Limb (tissue), 2 donors: ENCODE data around the gene ADAP1.
"Not testable (repeated sequence)": the region's sequence is repeated elsewhere in the genome, so short reads cannot be mapped to it uniquely, and the experiment has no call there.

ENCODE experiments used
- DNase-seq, 2 donors: peaks; one replicate each; pipeline ENCODE4 v3.0.0-alpha.2; 2016; ENCODE audit errors: extremely low spot score in 2 of 2

The ADAP1 gene

DNA sequence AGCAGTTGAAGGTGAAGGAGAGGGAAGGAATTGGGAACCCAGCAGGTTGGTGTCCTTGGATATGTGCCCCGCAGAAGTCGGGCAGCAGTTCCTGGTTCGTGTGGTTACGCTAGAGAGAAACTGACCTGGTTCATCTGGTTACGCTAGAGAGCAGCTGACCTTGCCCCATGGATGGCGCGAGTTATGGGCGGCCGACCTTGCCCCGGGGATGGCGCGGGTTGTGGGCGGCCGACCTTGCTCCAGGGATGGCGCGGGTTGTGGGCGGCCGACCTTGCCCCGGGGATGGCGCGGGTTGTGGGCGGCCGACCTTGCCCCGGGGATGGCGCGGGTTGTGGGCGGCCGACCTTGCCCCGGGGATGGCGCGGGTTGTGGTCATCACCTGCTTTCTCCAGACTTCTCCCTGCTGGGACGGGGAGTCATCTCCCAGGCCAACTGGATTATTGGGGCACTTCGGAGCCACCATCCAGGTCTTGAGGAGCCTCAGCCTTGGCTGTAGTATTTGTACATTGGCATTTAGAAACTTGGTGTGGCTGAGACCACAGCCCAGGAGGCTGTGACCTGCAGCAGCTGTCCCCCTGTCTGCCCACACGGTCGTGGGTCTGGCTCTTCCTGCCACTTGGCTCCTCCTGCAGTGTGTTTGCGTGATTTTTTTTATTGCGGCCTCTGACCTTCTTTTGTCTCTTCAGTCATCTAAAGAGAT lies 72.0 kb downstream of the ADAP1 start:
- DNase-seq, result no peak

DNA sequence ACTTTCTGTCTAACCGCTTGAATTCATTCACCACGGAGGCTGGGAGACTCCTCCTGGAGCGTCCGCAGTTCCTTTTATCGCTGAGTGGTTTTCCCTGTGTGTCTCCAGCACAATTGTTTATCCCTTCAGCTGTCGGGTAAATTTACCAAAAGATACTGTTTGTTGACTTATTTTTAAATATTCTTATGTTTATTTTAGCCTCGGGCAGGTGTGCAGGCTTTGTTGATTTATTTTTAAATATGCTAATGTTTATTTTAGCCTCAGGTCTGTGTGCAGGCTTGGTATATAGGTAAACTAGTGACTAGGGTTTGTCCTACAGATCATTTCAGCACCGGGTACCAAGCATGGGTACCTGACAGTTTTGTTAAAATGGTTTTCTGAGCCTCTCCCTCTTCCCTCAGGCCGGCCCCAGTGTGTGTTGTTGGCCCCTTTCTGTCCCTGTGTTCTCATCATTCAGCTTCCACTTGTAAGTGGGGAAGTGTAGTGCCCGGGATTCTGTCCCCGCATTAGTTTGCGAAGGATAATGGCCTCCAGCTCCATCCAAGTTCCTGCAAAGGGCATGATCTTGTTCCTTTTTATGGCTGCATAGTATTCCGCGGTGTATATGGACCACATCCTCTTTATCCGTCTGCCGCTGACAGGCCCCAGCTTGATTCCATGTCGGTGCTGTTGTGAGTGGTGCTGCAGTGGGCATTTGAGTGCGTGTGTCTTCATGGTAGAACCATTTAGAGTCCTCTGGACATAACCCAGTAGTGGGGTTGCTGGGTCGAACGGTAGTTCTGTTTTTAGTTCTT lies 72.8 kb downstream of the ADAP1 start:
- no peak for DNase-seq

DNA sequence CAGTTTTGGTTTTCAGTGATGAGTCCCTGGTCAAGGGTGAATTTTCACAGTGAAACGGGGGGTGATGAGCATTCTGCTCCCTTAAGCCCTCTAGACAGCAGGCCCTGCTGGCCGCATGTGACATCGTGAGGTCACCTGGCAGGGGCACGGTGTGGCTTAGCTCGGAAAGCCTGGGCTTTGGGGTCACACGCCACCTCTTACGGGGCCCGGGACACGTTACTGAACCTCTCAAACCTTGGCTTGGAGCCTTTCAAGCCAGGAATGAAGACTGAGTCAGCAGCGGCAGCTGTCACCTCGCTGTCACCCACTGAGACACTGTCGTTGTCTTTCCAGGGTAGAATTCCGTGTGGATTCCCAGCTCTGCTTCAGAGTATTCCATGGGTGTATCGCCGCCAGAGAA lies 74.0 kb downstream of the ADAP1 start:
- no peak for DNase-seq

DNA sequence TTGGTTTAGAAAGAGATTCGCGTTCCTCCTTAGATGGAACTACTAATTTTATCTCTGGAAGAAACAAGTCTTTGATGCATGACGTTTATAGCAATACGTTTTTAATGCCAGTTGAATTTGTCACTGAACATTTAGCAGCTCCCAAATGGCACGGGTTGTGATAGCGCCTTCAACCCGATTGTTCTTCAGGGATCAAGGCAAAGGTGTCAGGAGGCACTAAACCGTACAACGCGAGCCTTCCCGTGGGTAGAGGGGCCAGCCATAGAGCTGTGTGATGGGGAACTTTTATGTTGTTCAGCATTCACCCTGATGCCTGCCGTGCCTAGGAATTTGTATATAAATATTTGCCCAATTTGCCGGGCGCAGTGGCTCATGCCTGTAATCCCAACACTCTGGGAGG lies 74.8 kb downstream of the ADAP1 start:
- no peak for DNase-seq

DNA sequence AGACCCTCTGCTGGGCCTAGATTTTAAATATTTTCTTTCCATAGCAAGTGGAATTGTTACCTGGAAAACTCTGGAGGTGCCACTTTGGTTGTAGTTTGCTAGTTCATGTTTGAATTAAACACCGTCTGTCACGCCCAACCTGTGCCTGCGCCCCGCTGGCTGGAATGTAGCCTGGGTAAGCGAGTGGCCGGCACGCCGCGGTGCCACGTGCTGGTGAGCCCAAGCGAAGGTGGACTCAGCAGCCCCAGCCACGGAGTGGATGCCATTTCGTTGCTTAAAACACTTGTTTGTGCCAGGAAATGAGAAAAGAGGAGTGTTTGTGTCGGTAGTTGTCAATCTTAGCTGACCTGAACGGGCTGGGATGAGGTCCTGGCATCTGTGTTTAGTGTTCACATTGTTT lies 75.4 kb downstream of the ADAP1 start:
- no peak for DNase-seq

DNA sequence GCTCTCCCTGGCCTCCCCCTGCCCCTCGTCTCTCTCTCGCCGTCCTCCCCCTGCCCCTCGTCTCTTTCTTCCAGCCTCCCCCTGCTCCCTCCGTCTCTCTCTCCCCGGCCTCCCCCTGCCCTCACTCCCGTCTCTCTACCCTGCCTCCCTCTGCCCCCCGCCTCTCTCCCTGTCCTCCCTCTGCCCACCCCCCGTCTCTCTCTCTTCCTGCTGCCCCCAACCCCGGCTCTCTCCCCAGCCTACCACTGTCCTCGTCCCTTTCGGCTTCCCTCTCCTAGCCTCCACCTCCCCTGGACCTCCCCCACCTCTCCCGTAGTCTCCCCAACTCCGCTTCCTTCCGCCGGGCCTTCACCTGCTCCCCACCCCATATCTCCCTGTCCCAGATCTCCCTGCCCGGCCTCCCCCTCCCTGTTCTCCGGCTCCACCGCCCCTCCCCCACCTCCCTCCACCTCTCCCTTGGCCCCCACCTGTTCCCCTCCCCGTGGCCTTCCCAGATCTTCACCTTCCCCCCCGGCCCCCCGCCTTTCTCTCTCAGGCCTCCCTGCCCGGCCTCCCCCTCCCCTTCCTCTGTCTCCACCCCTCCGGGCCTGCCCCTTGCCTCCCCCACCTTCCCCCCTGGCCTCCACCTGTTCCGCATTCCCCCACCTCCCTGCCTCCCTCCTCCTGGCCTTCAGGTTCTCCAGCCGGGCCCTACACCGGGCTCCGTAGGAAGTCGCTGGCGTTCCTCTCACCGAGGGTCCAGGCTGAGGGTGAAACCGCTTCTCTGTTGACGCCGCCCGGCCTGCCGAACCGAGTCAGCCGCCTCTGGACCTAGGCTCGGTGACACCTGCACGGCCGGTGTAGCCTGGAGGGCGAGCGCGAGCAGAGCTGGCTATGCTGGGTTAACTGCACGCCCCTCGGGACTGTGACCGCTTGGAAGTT lies 76.9 kb downstream of the ADAP1 start:
- DNase-seq, result peak in 1 of 2 donors; percentile 59

DNA sequence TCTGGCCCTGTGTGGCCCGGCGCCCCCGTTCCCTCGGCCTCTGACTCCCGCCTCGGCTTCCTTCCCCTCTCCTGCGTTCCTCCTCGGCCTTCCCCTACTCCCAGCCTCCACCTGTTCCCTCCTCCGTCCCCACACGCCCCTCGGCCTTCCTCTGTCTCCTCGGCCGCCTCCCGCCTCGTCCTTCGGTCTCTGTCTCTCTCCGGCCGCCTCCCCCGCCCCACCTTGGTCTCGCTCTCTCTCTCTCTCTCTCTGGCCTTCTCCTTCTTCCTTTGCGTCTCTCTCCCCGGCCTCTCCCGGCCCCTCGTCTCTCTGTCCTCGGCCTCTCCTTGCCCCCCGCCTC lies 77.5 kb downstream of the ADAP1 start:
- no peak for DNase-seq

- DNase-seq, result peak; percentile 95 to 96
These were observed 78.2 kb downstream of the ADAP1 start, which contains the start of gene GET4 for GRCh38 chr7:876077-876971. Gene GET4, plus strand, starts transcription at chr7:876554. Its CDS starts 92 bp downstream, at chr7:876646.

GRCh38 chr7:875476-876076 lies 78.9 kb downstream of the ADAP1 start:
- DNase-seq, result no peak

DNA sequence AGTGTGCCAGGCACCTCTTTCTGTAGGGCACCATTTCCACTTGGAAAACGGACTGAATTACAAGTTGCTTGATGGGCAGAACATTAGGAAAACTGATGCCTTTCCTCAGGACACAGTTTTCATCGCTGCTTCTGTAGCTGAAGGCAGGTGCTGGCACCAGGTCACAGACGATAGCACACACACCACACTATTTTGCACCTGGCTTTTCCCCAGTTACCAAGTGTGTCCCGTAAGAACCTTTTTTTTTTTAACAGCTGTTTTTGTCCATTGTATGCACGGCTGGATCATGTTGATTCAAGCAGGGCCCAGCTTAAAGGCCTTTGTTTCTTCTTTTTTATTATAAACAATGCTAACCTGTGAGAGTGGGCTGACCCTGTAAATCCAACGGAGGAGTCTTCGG lies 79.4 kb downstream of the ADAP1 start:
- DNase-seq, result no peak

GRCh38 chr7:874031-874749 lies 80.3 kb downstream of the ADAP1 start:
- no peak for DNase-seq

GRCh38 chr7:873367-874002 lies 81.0 kb downstream of the ADAP1 start:
- DNase-seq, result peak; percentile 74 to 77

- not testable (repeated sequence) for DNase-seq
These were observed 81.8 kb downstream of the ADAP1 start for GRCh38 chr7:872685-873084.

GRCh38 chr7:871900-872537 lies 82.5 kb downstream of the ADAP1 start:
- no peak for DNase-seq

DNA sequence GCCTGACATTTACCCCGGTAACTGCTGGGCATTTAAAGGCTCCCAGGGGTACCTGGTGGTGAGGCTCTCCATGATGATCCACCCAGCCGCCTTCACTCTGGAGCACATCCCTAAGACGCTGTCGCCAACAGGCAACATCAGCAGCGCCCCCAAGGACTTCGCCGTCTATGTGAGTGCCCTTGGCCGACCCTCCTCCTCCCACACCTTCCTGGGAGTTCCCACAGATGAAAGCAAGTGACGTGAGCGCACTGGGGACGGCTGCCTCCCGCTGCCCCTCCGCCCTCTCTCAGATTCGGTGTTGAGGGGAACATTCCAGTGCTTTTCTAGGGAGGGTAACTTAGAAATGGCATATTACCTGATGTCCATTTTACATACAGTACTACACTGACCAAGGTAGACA lies 85.1 kb downstream of the ADAP1 start:
- no peak for DNase-seq

DNA sequence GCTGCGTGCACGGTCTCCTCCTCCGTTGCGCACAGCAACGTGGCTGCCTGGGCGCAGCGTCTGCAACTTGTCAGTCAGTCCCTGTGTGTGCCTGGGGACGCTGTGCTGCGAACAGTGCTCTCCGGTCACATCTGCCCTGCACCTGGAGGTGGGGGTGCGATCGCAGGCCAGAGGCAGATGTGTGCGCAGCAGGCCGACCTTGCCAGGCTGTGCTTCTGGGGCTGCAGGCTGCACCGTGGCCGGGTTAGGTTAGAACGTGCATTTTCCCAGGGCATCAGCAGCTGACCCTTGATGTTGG lies 86.3 kb downstream of the ADAP1 start:
- no peak for DNase-seq

GRCh38 chr7:867406-868188 lies 86.9 kb downstream of the ADAP1 start:
- DNase-seq, result no peak

DNA sequence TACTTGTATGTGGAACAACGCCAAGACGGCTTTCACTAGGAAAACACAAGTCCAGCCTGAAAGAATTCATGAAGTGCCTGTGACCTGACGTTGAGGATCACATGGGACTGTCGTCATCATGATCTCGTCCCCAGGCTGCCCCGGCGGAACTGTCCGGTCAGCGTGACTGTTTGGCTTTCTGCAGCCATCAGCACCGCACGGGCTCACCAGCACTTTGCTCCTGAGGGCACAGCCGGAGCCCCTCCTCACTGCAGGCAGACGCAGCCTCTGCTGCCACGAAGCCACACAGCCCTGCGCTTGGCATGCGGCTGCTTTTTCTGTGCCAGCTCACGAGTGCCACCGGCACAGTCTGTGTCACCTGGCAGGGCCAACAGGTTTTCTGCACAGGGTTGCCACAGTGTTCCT lies 87.5 kb downstream of the ADAP1 start:
- no peak for DNase-seq
